Measurements from ENCODE around the gene OR8D1. TPM values are rescaled to one million over a fixed set of nuclear protein-coding genes. Genes with fewer than 3 reads are reported as not detected.

The OR8D1 gene
- total RNA-seq, 4 donors from 2014 or later: not detected

- Histone ChIP-seq H3K36me3 (no peaks in the 10 kb centered on the region), H3K4me3 (no peak overlapping the region), H3K27ac (no peak overlapping the region), H3K27me3 (no peaks in the 10 kb centered on the region), H3K9me3 (no peaks in the 10 kb centered on the region), H3K4me1 (no peaks in the 10 kb centered on the region)
- no peak for DNase-seq
- no peak for TF ChIP-seq POLR2A (IDR thresholded peaks at IDR 0.05)
- no peak for TF ChIP-seq CTCF (IDR thresholded peaks at IDR 0.05)
- intact Hi-C loops (cut with DNase I; ENCODE audit: low total_unique reads): no loop called here
Measured at GRCh38 chr11:124296016-124296415, 17.7 kb downstream of the OR8D1 start.

- TF ChIP-seq POLR2A (IDR thresholded peaks at IDR 0.05) (no peak), CTCF (IDR thresholded peaks at IDR 0.05) (no peak)
- intact Hi-C loops (cut with DNase I; ENCODE audit: low total_unique reads): no loop called here
- no peak for DNase-seq
- no peaks in the 10 kb centered on the region for H3K9me3 ChIP-seq
- no peaks in the 10 kb centered on the region for H3K36me3 ChIP-seq
- no peak overlapping the region for H3K27ac ChIP-seq
- no peaks in the 10 kb centered on the region for H3K27me3 ChIP-seq
- H3K4me3 ChIP-seq: no peak overlapping the region
- no peaks in the 10 kb centered on the region for H3K4me1 ChIP-seq
Measured at GRCh38 chr11:124294687-124295086, 19.1 kb downstream of the OR8D1 start.

GRCh38 chr11:124285610-124286344 lies 28.0 kb downstream of the OR8D1 start:
- H3K9me3 ChIP-seq: no peaks in the 10 kb centered on the region
- H3K27ac ChIP-seq: no peak overlapping the region
- intact Hi-C loops (cut with DNase I; ENCODE audit: low total_unique reads): no loop called here
- H3K4me3 ChIP-seq: no peak overlapping the region
- no peak for TF ChIP-seq POLR2A (IDR thresholded peaks at IDR 0.05)
- no peak for TF ChIP-seq CTCF (IDR thresholded peaks at IDR 0.05)
- no peaks in the 10 kb centered on the region for H3K4me1 ChIP-seq
- H3K27me3 ChIP-seq: no peaks in the 10 kb centered on the region
- DNase-seq: no peak
- H3K36me3 ChIP-seq: no peaks in the 10 kb centered on the region

- Histone ChIP-seq H3K36me3 (no peaks in the 10 kb centered on the region), H3K4me1 (no peaks in the 10 kb centered on the region), H3K27me3 (no peaks in the 10 kb centered on the region), H3K4me3 (no peak overlapping the region), H3K27ac (no peak overlapping the region), H3K9me3 (no peaks in the 10 kb centered on the region)
- no peak for DNase-seq
- TF ChIP-seq CTCF (IDR thresholded peaks at IDR 0.05) (no peak), POLR2A (IDR thresholded peaks at IDR 0.05) (no peak)
- intact Hi-C loops (cut with DNase I; ENCODE audit: low total_unique reads): no loop called here
Measured at GRCh38 chr11:124278261-124278660, 35.5 kb downstream of the OR8D1 start.

GRCh38 chr11:124277804-124278203 lies 35.9 kb downstream of the OR8D1 start:
- no peaks in the 10 kb centered on the region for H3K9me3 ChIP-seq
- H3K4me1 ChIP-seq: no peaks in the 10 kb centered on the region
- H3K36me3 ChIP-seq: no peaks in the 10 kb centered on the region
- no peak overlapping the region for H3K27ac ChIP-seq
- TF ChIP-seq CTCF (IDR thresholded peaks at IDR 0.05) (no peak), POLR2A (IDR thresholded peaks at IDR 0.05) (no peak)
- no peak overlapping the region for H3K4me3 ChIP-seq
- no peaks in the 10 kb centered on the region for H3K27me3 ChIP-seq
- intact Hi-C loops (cut with DNase I; ENCODE audit: low total_unique reads): no loop called here
- DNase-seq: no peak
